HCEC 1CT (cell line): ENCODE results near the gene PPP2R3A.
"Not testable (repeated sequence)": the region's sequence is repeated elsewhere in the genome, so short reads cannot be mapped to it uniquely, and the experiment has no call there.

Experiments
- DNase-seq: peaks from one replicate; pipeline ENCODE4 v3.0.0-alpha.2; 2017

PPP2R3A gene

DNA sequence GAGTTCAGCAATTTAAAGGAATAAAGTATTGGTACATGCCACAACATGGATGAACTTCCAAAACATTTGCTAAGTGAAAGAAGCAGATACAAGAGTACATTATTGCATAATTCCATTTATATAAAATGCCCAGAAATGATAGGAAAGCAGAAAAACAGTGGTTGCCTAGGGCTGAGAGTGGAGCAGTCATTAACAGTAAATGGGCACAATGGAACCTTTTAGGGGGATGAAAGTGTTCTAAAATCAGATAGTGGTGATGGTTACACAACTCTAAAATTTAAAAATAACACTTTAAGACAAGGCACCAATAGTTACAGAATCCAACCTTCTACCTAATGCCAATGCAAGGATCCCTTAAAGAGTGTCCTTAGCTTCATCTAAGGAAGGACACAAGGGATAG lies 196.0 kb downstream of the PPP2R3A start:
- DNase-seq: no peak

- DNase-seq: no peak
Measured at GRCh38 chr3:136162322-136162721, 196.8 kb downstream of the PPP2R3A start.

DNA sequence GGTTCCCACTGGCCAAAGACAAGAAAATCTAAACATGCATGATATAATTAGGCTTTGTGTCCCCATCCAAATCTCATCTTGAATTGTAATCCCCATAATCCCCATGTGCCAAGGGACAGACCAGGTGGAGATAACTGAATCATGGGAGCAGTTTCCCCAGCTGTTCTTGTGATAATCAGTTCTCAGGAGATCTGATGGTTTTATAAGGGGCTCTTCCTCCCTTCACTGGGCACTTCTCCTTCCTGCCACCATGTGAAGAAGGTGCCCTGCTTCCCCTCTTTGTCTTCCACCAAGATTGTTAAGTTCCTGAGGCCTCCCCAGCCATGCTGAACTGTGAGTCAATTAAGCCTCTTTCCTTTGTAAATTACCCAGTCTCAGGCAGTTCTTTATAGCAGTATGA lies 198.1 kb downstream of the PPP2R3A start:
- not testable (repeated sequence) for DNase-seq

- DNase-seq: no peak
Measured at GRCh38 chr3:136166507-136166906, 201.0 kb downstream of the PPP2R3A start.

DNA sequence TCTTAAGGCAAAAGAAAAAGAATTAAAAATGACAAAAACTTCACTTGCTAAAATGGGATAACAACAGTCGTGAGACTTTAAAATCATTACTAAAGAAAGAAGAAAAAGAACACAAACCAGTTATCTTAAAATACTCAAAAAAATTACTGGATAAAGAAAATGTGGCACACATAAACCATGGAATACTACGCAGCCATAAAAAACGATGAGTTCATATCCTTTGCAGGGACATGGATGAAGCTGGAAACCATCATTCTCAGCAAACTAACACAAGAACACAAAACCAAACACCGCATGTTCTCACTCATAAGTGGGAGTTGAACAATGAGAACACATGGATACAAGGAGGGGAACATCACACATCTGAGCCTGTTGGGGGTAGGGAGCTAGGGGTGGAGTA lies 202.7 kb downstream of the PPP2R3A start:
- not testable (repeated sequence) for DNase-seq

DNA sequence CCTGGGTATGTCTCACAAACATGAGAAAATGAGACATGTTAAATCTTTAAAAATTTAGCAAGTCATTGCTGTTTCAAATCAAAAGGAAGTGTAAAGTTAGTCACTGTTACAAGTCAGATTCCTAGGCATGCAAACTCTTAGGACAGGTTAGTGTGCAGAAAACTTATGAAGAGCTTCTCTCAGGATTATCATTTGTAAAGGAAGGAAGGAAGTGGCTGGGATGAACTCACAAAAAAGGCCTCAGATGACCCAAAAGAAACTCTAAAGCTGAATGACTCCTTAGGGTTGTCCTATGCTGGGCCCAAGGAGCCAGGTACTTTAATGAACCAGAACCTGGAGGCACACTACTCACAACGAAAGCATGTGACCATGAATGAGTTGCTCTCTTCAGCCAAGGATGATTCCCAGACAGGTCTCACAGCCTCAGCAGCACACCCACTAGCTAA lies 205.6 kb downstream of the PPP2R3A start:
- peak; percentile 34 for DNase-seq

DNA sequence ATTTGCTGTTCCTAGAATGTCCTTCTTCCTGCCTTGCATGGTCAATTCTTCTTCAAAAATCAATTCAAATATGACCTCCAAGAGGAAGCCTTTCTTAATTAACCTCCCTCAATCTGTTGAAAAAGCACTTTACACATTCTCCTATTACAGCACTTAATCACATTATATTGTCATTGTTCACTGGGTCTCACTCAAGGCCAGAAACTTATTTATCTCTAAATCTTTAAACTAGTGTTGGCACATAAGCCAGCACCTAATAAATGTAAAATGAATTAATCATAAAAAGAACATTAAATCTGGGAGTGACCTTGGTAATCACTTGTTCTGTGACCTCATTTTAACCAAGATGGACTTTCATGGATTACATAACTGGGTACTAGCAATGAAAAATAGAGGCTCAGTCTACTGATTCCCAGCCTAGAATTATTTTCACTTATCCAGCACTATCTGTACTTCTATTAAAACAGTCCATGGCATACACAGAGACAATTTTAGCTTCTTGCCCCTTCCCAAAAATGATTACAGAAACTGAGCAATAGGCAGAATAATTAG lies 208.5 kb downstream of the PPP2R3A start:
- no peak for DNase-seq

DNA sequence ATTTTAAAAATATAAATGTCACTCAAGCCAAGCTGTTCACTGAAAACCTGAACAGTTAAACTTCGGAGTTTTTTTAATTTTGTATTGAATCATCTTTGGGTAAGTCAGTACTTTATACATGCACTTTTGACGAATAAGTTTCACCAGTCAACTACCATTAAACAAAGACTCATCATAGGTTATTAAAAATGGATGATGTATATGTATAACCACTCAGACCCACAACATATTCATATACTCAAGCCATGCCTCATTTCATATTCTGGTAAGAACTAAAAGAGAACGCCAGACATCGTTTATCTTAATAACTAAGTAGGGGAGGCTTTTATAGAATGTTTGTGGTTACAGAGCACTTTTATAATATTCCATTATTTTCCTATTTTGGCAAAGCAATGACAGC lies 212.3 kb downstream of the PPP2R3A start:
- DNase-seq: no peak

GRCh38 chr3:136181741-136182140 lies 216.2 kb downstream of the PPP2R3A start:
- DNase-seq: no peak

GRCh38 chr3:136184703-136185102 lies 219.2 kb downstream of the PPP2R3A start:
- DNase-seq: no peak

GRCh38 chr3:136186344-136186743 lies 220.8 kb downstream of the PPP2R3A start:
- no peak for DNase-seq

DNA sequence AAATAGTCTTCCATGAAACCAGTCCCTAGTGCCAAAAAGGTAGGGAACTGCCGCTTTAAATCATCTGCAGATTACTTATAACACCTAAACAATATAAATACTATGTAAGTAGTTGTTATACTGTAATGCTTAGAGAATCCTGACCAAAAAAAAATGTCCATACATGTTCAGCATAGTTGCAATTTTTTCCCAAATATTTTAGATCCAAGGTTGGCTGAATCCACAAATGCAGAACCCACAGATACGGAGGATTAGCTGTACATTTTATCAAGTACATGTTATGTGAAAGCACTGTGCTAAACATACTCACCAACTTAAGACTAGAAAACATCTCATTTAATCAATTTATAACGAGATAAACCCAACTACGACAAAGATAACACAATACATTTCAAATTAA lies 221.3 kb downstream of the PPP2R3A start:
- DNase-seq: no peak

- no peak for DNase-seq
Measured at GRCh38 chr3:136187868-136188267, 222.3 kb downstream of the PPP2R3A start.

GRCh38 chr3:136189043-136189442 lies 223.5 kb downstream of the PPP2R3A start:
- DNase-seq: no peak

DNA sequence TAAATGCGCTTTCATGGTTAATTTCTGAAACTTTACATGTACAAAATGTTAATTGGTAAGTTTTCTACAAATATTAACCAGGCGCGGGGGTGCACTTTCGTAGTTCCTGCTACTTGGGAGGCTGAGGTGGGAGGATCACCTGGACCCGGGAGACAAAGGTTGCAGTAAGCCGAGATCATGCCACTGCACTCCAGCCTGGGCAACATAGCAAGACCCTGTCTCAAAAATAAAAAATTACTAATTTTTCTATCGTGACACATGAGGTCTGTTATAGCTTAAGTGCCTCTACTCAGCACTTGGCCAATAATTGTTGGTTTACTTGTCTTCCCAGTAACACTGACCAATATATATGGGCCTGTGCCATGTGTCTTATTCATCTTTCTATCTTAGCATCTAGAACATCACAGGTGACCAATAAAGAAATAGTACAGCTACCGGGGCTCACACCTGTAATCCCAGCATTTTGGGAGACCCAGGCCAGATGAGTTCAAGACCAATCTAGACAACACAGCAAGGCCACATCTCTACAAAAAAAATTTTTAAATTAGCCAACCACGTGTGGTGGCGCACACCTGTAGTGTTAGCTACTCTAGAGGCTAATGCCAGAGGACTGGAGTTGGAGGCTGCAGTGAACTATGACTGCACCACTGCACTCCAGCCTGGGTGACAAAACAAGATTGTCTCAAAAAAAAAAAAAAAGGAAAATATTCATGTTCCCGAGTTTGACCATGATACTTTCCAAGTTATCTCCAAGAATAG lies 224.5 kb downstream of the PPP2R3A start:
- DNase-seq: no peak

- DNase-seq: not testable (repeated sequence)
Measured at GRCh38 chr3:136192195-136192594, 226.7 kb downstream of the PPP2R3A start.

DNA sequence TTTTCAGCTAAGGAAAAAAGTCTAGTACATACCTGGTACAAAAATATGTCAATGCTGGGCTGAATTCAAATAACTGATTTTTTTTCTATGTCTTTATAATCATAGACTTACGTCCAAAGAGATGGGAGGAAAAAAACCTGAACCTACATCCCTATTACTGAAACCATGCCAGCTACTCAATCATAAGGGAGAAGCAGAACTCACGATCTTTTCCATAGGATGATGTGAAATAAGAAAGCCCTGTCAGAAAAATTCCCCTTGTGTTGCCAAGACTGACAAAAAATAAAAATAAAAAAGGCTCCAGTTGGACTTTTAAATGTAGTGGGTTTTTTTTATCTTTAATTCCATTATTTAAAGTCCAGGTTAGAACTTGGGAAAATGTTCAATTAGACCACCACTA lies 227.3 kb downstream of the PPP2R3A start:
- no peak for DNase-seq

GRCh38 chr3:136193278-136194054 lies 227.9 kb downstream of the PPP2R3A start:
- DNase-seq: no peak

- DNase-seq: peak; percentile 21
Measured at GRCh38 chr3:136194409-136195257, 229.1 kb downstream of the PPP2R3A start.

GRCh38 chr3:136195258-136196063 lies 229.9 kb downstream of the PPP2R3A start:
- DNase-seq: peak; percentile 74

DNA sequence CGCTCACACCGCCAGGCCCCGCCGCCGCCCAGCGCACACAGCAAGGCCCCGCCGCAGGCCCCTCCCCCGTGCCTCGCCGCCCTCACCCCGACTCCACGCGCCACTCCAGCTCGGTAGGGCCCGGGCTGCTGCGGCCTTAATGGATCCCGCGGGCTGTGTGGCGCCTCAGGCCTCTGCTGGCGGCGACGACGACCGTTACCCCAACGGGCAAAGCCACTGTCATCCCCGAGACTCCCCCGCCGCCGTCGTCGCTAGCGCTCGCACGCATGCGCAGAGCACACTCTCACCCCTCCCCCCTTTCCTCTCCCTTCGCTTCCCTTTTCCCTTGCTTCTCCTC lies 230.5 kb downstream of the PPP2R3A start, which contains the start of gene MSL2:
Gene MSL2 (minus strand): TSS at position 272 of the 337 bp plus-strand sequence. CDS start 1,222 bp downstream, outside the sequence.
- DNase-seq: no peak
